GM19351 (cell line): Measurements from ENCODE around the gene CLTA.

ENCODE experiments used
- ATAC-seq: cut with Tn5 transposase; IDR thresholded peaks from one replicate; pipeline ENCODE4 v1.9.1; 2021; ENCODE audit warnings: mild to moderate bottlenecking, moderate library complexity; ENCODE audit not compliant: unreplicated experiment

The CLTA gene

GRCh38 chr9:36187414-36187813 lies 3.3 kb upstream of the CLTA start:
- no peak for ATAC-seq

- no peak for ATAC-seq
Observed at GRCh38 chr9:36188212-36188611, 2.5 kb upstream of the CLTA start.

GRCh38 chr9:36189976-36190375 lies 745 bp upstream of the CLTA start:
- no peak for ATAC-seq

GRCh38 chr9:36191290-36191645 lies 547 bp downstream of the CLTA start:
- ATAC-seq = no peak

- ATAC-seq = no peak
Observed at GRCh38 chr9:36191686-36192085, 965 bp downstream of the CLTA start.

GRCh38 chr9:36192196-36192595 lies 1.5 kb downstream of the CLTA start:
- ATAC-seq = no peak

- ATAC-seq = no peak
Observed at GRCh38 chr9:36193023-36193422, 2.3 kb downstream of the CLTA start.

- ATAC-seq = no peak
Observed at GRCh38 chr9:36194326-36195000, 3.7 kb downstream of the CLTA start.

- no peak for ATAC-seq
Observed at GRCh38 chr9:36204906-36205547, 14.3 kb downstream of the CLTA start.

- no peak for ATAC-seq
Observed at GRCh38 chr9:36207016-36207415, 16.3 kb downstream of the CLTA start.

GRCh38 chr9:36207546-36208012 lies 16.9 kb downstream of the CLTA start:
- ATAC-seq = no peak

GRCh38 chr9:36208521-36209253 lies 18.0 kb downstream of the CLTA start:
- ATAC-seq = no peak

- no peak for ATAC-seq
Observed at GRCh38 chr9:36210722-36211121, 20.0 kb downstream of the CLTA start.

- ATAC-seq = no peak
Observed at GRCh38 chr9:36211510-36211909, 20.8 kb downstream of the CLTA start.

- no peak for ATAC-seq
Observed at GRCh38 chr9:36213387-36213786, 22.7 kb downstream of the CLTA start.

- ATAC-seq = no peak
Observed at GRCh38 chr9:36213989-36214388, 23.3 kb downstream of the CLTA start.

GRCh38 chr9:36214571-36214970 lies 23.9 kb downstream of the CLTA start:
- no peak for ATAC-seq

- no peak for ATAC-seq
Observed at GRCh38 chr9:36217256-36217968, 26.7 kb downstream of the CLTA start.

GRCh38 chr9:36218011-36218410 lies 27.3 kb downstream of the CLTA start:
- ATAC-seq = no peak

GRCh38 chr9:36218411-36218901 lies 27.7 kb downstream of the CLTA start:
- no peak for ATAC-seq

GRCh38 chr9:36221667-36222066 lies 30.9 kb downstream of the CLTA start:
- ATAC-seq = no peak
